NCI-H146 treated with DMSO at 0.1 percent for 48 hours (cell line): ENCODE data around the gene MGMT.

Experiments
- DNase-seq: peaks from one replicate; lab custom pipeline; 2025; ENCODE audit not compliant: unreplicated experiment; lab: John Stamatoyannopoulos, UW

The MGMT gene

GRCh38 chr10:129450391-129450790 is 16.6 kb upstream of the MGMT start:
- no peak for DNase-seq

- DNase-seq = no peak
Measured at GRCh38 chr10:129455625-129456024, 11.4 kb upstream of the MGMT start.

GRCh38 chr10:129459762-129460539 is 7.1 kb upstream of the MGMT start:
- no peak for DNase-seq

GRCh38 chr10:129462257-129462795 is 4.7 kb upstream of the MGMT start:
- no peak for DNase-seq

GRCh38 chr10:129464251-129464650 is 2.8 kb upstream of the MGMT start:
- DNase-seq = no peak

- DNase-seq = no peak
Measured at GRCh38 chr10:129465796-129466702, 992 bp upstream of the MGMT start.

- DNase-seq = no peak
Measured at GRCh38 chr10:129467359-129468064, 471 bp downstream of the MGMT start.

GRCh38 chr10:129468187-129468586 is 1.1 kb downstream of the MGMT start:
- DNase-seq = no peak

GRCh38 chr10:129470103-129470851 is 3.2 kb downstream of the MGMT start:
- DNase-seq = no peak

- no peak for DNase-seq
Measured at GRCh38 chr10:129471447-129472175, 4.6 kb downstream of the MGMT start.

GRCh38 chr10:129472696-129473555 is 5.9 kb downstream of the MGMT start:
- DNase-seq = no peak

GRCh38 chr10:129474642-129475041 is 7.6 kb downstream of the MGMT start:
- no peak for DNase-seq

GRCh38 chr10:129476431-129476830 is 9.4 kb downstream of the MGMT start:
- no peak for DNase-seq

- DNase-seq = no peak
Measured at GRCh38 chr10:129477051-129477450, 10.0 kb downstream of the MGMT start.

- no peak for DNase-seq
Measured at GRCh38 chr10:129481641-129482040, 14.6 kb downstream of the MGMT start.

- DNase-seq = no peak
Measured at GRCh38 chr10:129483430-129484010, 16.5 kb downstream of the MGMT start.

- no peak for DNase-seq
Measured at GRCh38 chr10:129486805-129487204, 19.8 kb downstream of the MGMT start.

GRCh38 chr10:129491123-129491734 is 24.2 kb downstream of the MGMT start:
- no peak for DNase-seq
